ENCODE results near the gene RPL38. TPM values are rescaled to one million over a fixed set of nuclear protein-coding genes. Genes with fewer than 3 reads are reported as not detected.

Gene RPL38
- total RNA-seq, 1 experiment from 2014 or later: 3,689 TPM

DNA sequence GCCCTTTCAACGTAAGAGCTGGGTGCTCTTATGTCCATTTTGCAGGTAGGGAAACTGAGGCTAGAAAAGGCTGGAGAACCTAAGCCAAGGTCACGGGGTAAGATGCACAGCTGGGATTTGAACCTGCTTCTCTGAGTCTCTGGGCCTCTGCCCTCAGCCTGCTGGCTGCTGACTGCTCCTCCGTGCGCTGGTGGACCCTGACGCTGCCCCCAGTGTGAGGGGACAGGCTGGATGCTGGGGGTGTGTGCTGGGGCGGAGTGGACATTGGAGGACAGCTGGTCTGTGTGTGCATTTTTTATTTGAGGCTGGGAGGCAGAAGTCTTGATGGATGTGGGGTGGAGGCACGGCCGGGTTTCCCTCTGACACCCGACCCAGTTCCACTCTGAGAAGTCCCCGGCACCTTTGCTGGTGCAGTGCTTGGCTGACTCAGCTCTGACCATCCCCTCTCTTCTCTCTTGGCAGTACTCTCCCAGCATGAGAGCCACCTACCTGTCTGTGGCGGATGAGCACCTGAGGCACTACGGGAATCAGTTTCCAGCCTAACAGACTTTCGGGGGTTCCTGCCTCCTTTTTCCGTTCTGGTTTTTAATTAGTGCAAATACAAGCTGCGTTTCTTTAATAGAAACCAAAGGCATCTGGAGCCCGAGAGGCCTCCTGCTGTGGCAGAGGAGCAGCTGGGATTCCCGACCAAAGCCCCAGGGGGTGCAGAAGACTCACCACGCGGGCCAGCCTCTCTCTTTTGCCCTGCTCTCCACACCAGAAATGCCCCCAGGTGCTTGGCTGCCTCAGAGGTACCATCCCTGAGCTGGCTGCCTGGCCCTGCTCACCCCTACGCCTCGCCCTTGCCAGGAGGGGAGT lies 56.4 kb downstream of the RPL38 start:
- no peaks in the 10 kb centered on the region for H3K36me3 ChIP-seq (ENCODE audit: low read depth, low read length)
- TF ChIP-seq EZH2phosphoT487 (IDR thresholded peaks at IDR 0.05; ENCODE audit: borderline replicate concordance, low read length): no peak
- TF ChIP-seq EZH2 (IDR thresholded peaks at IDR 0.05; ENCODE audit: low read length, unreplicated experiment): no peak
- TF ChIP-seq CTCF (conservative IDR thresholded peaks at IDR 0.05; ENCODE audit: low read depth, low read length): peak; percentile 54; the same call in 1 of the 2 replicates
- no peaks in the 10 kb centered on the region for H3K9me3 ChIP-seq (ENCODE audit: low read length)
- CTCF ChIA-PET: interaction anchor here (1.1 to 2.0 kb wide), 2 partner anchors 47 to 52 kb away, joined by 3 to 7 read pairs; partner anchors contain the start of gene TTYH2
- no peaks in the 10 kb centered on the region for H3K79me2 ChIP-seq (ENCODE audit: low read length)
- no peaks in the 10 kb centered on the region for H3F3A ChIP-seq (ENCODE audit: low read length, unreplicated experiment)
- intact Hi-C loops (cut with micrococcal nuclease): loop anchor here (1.0 kb wide), 1 partner anchor 40 kb away; no protein-coding TSS in a partner anchor
- BruUV-seq (replicated peaks): no TSS peak
- H3K9me2 ChIP-seq (replicated peaks; ENCODE audit: low read length): no peaks in the 10 kb centered on the region
- H2AFZ ChIP-seq (ENCODE audit: low read length): no peak overlapping the region
- no peaks in the 10 kb centered on the region for H4K20me1 ChIP-seq (ENCODE audit: low read length)
- 0 out of 2 replicates have a peak overlapping the region, but pooled peaks have one; percentile 23 for H3K4me2 ChIP-seq (ENCODE audit: low read length)
- no peak overlapping the region for H3K4me3 ChIP-seq (ENCODE audit: low read length)
- H3K27ac ChIP-seq (ENCODE audit: low read length): no peak overlapping the region
- H3K4me1 ChIP-seq (ENCODE audit: insufficient read depth, low read length): peaks cover 8% of the 10 kb centered on the region
- H3K27me3 ChIP-seq (ENCODE audit: low read length): no peaks in the 10 kb centered on the region
- DNase-seq: peak; percentile 76
- POLR2A ChIA-PET (ENCODE audit: unreplicated experiment): no interaction called here
- no peak overlapping the region for H3K9ac ChIP-seq (ENCODE audit: low read length)
- ATAC-seq: peak; percentile 92

Other genes starting within 250 kb of the RPL38 start
- 17.6 and 21.0 TPM in 2 replicates for gene TTYH2, start 9.9 kb downstream of the RPL38 start, total RNA-seq (2014; rRNA removed)
- not detected in 2 replicates for gene DNAI2, start 70.6 kb downstream of the RPL38 start, total RNA-seq (2014; rRNA removed)
- gene KIF19, start 122.5 kb downstream of the RPL38 start, total RNA-seq (2014; rRNA removed): not detected in 2 replicates
- gene BTBD17, start 158.2 kb downstream of the RPL38 start, total RNA-seq (2014; rRNA removed): not detected in 2 replicates
- not detected in 2 replicates for gene GPR142, start 163.8 kb downstream of the RPL38 start, total RNA-seq (2014; rRNA removed)
- gene GPRC5C, start 228.4 kb downstream of the RPL38 start, total RNA-seq (2014; rRNA removed): 209 and 210 TPM in 2 replicates